ENCODE measurements around the gene TSSK6. TPM values are rescaled to one million over a fixed set of nuclear protein-coding genes. Genes with fewer than 3 reads are reported as not detected.

Gene TSSK6
- total RNA-seq, 1 donor from 2014 or later = 6.4 TPM

DNA sequence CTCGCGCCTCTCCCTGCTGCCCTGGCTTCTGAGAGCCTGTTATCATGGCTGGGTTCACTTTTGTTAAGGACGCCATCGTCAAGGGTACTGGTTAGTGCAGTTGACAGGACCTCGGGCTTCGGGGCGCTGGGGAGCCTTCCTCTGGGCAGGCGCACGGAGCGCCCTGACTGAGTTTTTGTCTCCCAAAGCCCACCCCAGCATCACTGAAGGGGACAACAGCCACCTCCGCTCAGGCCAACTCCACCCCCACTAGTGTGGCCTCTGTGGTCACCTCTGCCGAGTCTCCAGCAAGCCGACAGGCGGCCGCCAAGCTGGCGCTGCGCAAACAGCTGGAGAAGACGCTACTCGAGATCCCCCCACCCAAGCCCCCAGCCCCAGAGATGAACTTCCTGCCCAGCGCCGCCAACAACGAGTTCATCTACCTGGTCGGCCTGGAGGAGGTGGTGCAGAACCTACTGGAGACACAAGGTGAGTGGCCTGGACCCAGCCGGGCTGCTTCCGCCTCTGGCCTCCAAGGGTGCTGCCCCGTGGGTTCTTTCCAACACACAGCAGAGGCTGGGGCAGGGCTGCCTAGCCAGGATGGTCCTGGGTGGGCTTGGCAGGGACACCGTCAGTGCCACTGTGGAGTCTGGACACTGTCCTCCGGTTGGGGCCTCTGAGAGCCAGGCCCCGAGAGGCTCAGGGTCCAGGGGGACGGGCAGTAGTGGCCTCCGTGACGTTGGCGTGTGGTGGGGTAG, 16.9 kb downstream of the TSSK6 start:
- peaks cover 4% of the 10 kb centered on the region for H3K36me3 ChIP-seq (ENCODE audit: control insufficient read depth, insufficient read depth, low read length)
- H3K27me3 ChIP-seq (ENCODE audit: control insufficient read depth, insufficient read depth, low read length) = no peaks in the 10 kb centered on the region
- TF ChIP-seq CTCF (IDR thresholded peaks at IDR 0.05; ENCODE audit: insufficient read depth, low read length, poor library complexity, severe bottlenecking) = no peak
- H3K4me3 ChIP-seq (ENCODE audit: low read depth, low read length) = no peak overlapping the region
- DNase-seq (ENCODE audit: low read depth) = no peak

GRCh38 chr19:19495614-19496603, 19.4 kb downstream of the TSSK6 start:
- Histone ChIP-seq H3K36me3 (ENCODE audit: control insufficient read depth, insufficient read depth, low read length) (peaks cover 4% of the 10 kb centered on the region), H3K4me3 (ENCODE audit: low read depth, low read length) (no peak overlapping the region), H3K27me3 (ENCODE audit: control insufficient read depth, insufficient read depth, low read length) (no peaks in the 10 kb centered on the region)
- TF ChIP-seq CTCF (IDR thresholded peaks at IDR 0.05; ENCODE audit: insufficient read depth, low read length, poor library complexity, severe bottlenecking) = no peak
- no peak for DNase-seq (ENCODE audit: low read depth)

DNA sequence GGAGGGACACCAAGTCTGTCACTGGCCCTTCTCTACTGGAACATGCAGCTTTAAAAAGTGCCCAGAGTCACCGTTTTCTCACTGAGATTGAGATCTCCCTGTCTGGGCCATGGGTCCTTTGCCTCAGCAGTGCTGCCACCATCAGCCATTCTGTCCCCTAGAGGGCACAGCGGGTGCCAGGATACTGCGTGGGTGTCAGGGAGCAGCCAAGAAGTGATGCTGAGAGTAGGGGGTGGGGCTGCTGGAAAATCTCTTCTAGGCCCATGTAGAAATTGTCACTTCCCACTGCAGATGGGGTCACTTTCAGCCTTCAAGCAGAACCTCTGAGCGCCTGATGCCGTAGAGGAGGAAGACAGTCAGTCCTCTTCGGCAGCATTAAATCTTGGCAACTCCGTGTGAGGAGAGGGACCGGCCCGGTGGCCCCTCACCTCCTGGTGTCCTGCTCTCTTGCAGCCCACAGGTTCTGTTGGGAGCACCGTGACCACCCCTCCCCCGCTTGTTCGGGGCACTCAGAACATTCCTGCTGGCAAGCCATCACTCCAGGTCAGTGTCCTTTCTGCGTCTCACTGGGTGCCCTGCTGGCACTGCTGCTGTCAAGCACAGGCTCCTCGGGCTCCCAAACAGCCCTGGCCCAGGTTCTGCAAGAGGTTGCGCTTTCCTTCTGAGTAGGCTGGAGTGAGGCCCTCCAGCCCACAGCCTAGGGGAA, 21.4 kb downstream of the TSSK6 start:
- Histone ChIP-seq H3K36me3 (ENCODE audit: control insufficient read depth, insufficient read depth, low read length) (peaks cover 4% of the 10 kb centered on the region), H3K4me3 (ENCODE audit: low read depth, low read length) (no peak overlapping the region), H3K27me3 (ENCODE audit: control insufficient read depth, insufficient read depth, low read length) (no peaks in the 10 kb centered on the region)
- no peak for TF ChIP-seq CTCF (IDR thresholded peaks at IDR 0.05; ENCODE audit: insufficient read depth, low read length, poor library complexity, severe bottlenecking)
- DNase-seq (ENCODE audit: low read depth) = no peak

DNA sequence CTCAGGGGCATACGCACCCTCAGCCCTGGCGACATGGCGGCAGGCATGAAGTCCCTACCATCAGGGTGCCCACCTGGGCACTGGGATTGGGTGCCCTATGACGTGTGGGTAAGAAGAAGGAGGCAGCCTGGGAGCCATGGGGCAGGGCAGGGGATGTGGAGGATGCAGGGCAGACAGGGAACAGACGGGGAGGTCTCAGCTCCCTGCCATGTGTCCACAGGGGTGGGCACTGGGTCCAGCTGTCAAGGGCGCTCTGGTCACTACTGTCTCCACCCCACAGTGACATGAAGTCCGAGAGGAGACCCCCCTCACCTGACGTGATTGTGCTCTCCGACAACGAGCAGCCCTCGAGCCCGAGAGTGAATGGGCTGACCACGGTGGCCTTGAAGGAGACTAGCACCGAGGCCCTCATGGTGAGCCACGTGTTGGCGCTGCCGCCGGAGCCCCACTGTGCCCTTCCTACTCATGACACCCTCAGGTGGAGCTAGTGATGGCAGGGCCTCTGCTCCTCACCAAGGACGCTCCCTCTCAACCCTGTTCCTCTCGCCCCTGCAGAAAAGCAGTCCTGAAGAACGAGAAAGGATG, 23.2 kb downstream of the TSSK6 start:
- Histone ChIP-seq H3K4me3 (ENCODE audit: low read depth, low read length) (no peak overlapping the region), H3K27me3 (ENCODE audit: control insufficient read depth, insufficient read depth, low read length) (no peaks in the 10 kb centered on the region), H3K36me3 (ENCODE audit: control insufficient read depth, insufficient read depth, low read length) (peaks cover 4% of the 10 kb centered on the region)
- no peak for DNase-seq (ENCODE audit: low read depth)
- TF ChIP-seq CTCF (IDR thresholded peaks at IDR 0.05; ENCODE audit: insufficient read depth, low read length, poor library complexity, severe bottlenecking) = no peak

GRCh38 chr19:19491321-19492025, 23.9 kb downstream of the TSSK6 start:
- TF ChIP-seq CTCF (IDR thresholded peaks at IDR 0.05; ENCODE audit: insufficient read depth, low read length, poor library complexity, severe bottlenecking) = no peak
- H3K36me3 ChIP-seq (ENCODE audit: control insufficient read depth, insufficient read depth, low read length) = peaks cover 4% of the 10 kb centered on the region
- H3K27me3 ChIP-seq (ENCODE audit: control insufficient read depth, insufficient read depth, low read length) = no peaks in the 10 kb centered on the region
- DNase-seq (ENCODE audit: low read depth) = no peak
- no peak overlapping the region for H3K4me3 ChIP-seq (ENCODE audit: low read depth, low read length)

All from kidney epithelial cell (primary cell).